HG03571 (cell line): ENCODE data around the gene AOAH.

Source experiments
- ATAC-seq: cut with Tn5 transposase; IDR thresholded peaks from one replicate; pipeline ENCODE4 v1.9.1; 2021; ENCODE audit not compliant: unreplicated experiment

Gene AOAH

DNA sequence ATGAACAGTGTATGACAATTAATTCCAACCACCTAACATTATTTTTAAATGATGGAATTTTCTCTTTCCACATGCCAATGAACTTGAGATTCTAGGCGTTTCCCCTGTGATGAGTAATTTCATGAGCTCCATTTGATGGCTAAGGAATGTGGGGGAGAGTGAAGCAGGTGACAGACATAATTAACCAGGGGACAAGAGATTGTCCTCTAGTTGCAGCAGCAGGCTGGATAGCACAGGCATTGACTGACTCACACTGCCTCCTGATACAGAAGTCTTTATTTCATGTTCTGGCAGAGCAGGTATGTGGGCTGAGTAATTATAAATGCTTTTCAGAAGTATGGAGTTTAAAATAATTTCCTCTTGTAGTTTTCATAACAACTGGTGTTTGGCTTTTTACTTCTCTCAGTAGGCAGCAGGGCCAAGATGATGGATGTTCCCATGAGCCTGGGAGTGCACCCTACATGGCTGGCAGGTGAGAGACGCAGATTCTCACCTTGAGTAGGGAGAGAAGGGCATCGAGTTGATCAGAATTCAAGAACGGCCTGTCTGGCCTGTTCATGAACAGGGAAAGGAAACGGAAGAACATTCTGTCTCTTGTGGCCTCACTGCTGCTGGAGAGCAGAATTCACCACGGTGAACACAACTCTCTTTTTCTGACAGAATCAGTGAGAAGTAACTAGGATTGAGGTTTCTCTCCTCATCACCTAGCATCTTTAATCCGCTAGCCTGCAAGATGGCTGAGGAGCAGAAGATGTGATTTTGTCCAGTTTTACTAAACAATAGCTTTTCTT, 118.8 kb downstream of the AOAH start:
- ATAC-seq: no peak

DNA sequence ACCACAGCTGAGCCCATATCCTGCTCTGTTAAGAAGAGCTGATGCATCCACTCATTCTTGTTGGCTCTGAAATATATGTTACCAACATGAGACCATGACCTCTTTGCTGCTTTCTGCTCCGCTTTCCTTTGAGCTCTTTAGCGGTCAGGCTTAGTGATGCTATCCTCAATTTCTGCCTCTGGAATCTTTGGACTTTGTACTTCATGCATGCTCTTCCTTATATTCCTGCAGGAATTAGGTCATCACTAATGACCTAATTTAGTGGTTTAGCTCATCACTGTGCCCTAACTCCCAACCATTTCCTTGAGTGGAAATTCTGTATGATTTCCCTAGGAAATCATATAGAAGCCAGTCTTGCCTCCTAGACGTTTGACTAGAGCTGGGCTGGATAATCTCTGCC, 119.5 kb downstream of the AOAH start:
- no peak for ATAC-seq

DNA sequence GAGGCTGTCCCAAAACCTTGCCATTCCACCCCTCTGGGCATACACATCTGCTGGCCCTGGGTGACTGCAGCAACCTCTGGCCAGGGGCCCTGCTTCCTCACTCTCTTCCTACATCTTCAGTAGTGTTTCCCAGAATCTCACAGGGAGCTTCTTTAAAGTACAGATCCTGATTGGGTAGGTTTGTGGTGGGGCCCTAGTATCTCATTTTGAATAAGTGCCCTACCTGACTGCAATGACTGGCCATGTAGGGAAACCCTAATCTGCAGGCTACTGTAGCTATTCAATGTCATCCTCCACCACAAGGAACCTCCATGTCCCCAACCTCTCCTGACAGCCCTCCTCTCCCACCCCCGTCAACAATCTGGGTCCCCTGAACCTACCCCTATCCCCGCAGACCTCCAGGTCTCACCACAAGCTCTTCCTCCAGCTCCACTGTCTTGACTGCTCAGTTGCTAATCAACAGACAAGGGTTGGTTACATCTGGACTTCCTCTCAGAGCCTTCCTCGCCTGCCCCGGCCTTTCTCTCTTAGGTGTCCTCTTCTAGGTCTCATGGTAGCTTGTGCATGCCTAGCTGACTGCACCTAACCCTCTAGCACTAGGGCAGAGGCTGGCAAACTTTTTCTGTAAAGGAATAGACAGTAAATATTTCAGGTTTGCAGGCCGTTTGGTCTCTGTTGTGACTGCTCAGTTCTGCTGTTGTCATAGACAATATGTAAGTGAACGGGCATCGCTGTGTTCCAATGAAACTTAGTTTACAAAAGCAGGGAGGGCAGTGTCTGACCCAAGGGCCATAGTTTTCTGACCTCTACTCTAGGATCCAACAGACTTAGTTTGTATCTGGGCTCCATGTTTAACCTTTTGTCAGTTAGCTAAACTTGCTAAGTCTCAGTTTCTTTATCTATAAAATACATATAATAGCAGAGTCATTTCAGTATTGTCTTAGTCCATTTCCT, 121.1 kb downstream of the AOAH start:
- no peak for ATAC-seq

DNA sequence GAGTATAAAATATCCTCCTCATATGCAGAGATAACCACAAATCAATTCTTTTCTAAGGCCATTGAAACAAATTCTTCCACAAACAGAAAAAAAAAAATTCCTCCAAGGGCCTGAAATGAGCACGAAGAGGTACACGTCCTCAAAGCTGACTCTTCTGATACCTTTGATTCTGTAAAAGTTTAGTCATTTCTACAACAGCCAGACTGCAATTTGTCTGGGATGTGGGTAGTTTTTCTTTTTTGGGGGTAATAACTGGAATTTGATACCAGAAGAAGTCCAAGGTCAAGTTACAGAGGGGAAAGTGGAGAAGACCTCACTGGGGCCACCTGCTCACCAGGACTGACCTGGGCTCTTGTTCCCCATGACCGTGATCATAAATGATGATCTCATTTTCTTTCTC, 121.8 kb downstream of the AOAH start:
- no peak for ATAC-seq

DNA sequence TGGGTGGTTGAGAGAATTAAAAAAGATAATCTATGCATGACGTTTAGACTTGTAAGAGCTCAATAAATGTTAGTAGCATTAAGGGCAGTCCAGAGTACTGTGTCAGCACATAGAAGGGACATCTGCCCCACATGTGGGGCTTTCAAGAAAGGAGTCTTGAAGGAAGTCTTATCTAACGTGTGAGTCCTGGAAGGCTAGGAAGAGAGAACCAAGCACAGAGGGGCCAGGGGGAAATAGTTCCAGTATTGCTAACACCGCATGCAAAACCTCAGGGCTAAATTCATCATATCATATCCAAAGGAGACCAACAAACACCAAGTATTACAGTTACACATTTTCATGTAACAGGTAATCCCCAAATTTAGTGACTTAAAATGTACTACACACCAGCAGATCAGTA, 122.7 kb downstream of the AOAH start:
- no peak for ATAC-seq

DNA sequence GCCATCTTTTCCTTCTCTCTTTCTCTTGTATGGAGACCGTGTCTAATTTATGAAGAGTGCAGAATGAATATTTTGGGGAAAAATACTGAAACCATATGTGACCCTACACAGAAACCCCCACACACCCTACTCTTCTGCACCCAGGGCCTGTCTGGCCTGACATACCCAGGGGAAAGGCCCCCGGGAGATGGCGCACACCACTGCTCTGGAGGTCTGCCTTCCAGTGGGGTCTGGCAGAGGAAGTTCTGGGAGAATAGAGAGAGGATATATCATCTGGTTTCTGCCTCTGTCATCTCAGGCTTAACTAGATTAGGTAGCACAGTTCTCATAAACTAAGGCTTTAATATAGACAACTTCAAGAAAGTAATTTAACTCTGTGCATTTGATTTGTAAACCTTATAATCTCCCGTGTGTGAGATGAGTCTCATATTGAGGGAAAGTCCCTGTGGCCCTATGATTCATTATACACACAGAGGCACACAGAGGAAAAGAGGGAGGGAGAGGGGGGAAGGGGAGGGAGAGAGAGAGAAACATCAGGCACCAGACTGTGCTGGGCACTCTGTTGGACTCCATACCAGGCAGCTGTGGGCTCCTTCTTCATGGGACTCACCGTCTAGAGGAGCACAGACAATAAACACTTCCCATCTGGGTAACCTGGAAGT, 123.3 kb downstream of the AOAH start:
- ATAC-seq: no peak

DNA sequence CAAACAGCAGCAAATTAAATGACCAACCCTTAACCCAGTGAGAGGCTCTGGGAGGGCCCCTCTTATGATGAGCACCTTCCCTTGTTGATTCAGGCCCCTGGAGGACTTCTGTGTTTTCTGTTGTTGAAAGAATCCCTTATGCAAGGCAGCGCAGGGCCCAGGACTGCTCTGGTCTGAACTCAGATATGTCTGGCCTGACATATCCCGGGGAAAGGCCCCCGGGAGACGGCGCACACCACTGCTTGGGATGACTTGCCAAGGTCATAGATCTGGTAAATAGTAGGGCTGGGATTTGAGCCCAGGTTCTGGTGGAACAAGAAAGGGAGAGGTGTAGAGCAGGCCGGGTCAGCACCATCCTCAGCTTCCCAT, 124.0 kb downstream of the AOAH start:
- no peak for ATAC-seq

DNA sequence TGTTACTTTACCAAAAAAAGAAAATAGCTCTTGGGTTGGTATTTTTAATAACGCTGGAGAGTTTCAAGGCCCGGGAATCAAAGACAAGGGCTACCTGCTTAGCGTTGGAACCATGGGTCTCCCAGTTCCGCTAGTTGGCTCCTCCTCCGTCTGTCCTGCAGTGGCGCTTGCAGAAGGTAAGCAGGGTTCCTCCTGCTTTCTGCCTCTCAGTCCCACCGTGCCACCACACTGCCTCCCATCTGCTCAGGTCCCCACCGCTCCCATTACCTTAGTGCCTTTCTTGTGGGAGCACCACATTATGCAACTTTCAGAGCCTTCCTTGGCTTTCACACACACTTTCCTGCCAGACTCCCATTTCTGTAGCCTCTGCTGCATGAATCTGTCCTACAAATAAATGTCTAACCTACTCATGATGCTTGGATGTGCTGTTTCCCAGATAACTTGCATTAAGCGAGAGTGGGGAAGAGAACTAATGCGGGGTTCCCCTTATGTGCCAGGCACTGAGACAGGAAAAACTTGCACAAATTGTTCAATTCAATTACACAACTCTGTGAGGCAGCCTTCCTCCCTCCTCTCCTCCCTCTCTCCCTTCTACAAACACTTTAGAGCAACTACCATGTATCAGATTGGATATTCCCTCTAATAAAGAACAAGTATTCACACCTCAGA, 124.5 kb downstream of the AOAH start:
- ATAC-seq: no peak

DNA sequence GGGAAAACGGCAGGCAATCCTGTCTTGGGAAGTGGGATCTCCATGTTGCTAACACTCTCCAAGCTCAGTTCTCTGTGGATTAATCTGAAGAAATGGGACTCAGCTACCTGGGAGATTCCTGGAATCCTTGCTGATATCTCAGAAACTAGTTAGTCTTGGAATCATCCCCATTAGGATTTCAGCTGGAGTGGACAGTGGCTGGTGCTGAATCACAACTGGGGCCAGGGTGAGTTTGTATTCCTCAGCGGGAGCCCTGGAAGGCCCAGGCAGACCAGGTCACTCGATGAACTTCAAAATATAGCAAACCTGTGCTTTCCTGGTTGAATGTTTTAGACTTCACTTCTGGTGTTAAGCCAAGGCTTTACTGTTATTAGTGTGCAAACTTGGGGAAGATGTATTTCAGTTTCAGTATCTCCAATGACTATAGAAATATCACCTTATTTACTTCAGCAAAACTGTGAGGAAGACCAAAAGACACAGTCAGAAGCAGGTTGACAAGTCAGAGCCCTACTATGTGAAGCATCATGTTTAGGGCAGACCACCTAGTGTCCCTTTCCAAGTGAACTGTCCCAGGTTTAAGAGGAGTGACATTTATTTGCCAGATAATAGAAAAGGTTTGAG, 126.1 kb downstream of the AOAH start:
- ATAC-seq: no peak

DNA sequence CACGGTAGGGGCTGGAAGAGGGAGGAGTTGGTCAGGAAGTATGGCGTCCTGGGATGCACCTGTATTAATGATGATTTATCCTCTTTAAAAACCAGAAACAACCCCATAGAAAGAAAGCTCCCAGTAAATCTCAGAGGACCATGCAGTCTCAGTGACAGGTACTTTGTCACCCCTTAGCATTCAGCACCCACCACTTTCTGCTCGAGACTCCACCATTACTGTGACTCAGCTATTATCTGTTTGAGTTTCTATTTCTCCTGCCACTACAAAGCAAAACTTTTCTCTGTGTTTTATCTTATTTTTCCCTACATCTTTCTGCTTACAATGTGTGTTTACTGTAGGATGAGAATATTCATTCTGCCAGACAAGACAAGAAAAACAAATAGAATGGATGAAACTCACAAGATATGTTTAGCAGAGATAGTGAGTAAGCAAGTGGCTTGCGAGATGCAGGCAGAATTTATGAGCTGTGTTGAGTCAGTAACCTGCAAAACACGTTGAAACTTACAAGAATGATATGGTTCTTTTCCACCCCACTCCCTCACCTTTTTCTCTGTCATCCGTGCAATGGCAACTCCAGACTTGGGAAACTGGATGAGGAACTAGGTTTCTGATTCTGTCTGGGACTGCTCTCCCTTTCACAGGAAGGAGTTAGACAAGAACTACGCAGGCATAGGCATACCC, 127.1 kb downstream of the AOAH start:
- ATAC-seq: no peak

DNA sequence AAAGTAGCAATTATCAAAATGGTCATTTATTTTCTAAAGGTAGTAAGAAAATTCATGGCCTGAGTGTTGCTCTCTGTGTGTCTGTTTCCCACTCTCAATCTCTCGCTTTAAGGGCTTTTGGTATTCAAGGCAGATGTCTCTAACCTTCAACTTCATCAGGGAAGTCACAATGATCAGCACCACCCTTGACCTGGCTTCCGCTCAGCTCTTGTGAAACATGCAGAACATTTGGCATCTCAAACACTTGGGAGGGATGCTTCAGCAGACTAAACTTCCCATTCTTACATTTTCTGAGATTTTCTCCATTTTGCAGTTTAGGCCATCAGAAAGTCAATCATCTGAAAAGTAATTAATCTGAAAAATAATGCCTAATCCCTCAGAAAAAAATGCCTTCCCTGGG, 129.8 kb downstream of the AOAH start:
- ATAC-seq: no peak

DNA sequence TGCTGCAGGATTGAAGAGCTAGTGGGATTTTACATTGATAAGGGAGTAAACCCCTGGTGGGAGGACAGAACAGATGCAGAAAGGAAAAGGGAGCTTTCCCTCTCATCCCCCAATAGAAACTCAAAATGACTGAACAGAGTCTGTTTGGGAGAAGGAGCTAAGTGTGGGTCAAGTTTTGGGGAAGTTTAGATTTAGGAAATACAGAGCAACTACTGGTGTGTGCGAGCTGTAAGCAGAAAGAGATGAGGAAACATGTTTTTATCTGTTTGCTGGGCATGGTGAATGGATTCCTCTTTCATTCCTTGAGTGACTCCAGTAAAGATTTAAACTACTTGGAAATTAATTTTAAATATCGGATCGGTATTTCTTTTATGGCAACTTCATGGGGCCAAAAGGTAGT, 132.7 kb downstream of the AOAH start:
- ATAC-seq: no peak

DNA sequence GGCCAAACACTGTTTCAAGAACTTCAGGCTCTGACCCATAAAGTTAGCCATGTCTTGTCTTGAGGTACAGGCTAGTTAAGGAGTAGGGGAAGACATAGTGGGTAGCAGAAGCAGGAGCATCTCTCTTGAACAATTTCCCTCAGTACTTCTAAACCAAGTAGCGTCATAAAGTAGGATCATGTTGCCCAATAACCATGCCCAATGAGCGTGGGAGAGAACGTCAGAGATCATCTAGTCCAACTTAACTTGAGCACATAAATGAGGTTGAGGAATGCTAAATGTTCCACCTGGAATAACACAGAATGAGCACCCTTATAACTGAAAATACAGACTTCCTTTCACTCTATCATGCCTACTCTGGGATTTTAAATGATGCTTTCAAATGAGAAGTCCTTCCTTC, 134.9 kb downstream of the AOAH start:
- ATAC-seq: no peak

DNA sequence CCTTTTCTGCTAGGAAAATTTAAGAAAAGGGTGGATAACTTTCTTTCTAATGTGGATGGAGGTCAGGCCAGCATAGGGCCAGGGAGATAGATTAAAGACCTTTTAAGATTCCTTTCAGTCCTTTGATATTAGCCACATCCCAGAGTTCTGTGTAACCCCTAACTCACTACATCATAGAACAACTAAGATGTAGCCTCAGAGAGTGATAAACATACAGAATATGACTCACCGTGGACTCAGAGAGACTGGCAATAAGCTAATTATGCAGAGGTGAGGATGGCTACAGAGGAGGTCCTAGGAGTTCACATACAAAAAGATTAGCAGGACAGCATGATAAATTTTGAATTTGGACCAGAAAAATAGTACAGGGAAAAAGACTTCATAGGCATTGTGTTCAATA, 141.0 kb downstream of the AOAH start:
- no peak for ATAC-seq

DNA sequence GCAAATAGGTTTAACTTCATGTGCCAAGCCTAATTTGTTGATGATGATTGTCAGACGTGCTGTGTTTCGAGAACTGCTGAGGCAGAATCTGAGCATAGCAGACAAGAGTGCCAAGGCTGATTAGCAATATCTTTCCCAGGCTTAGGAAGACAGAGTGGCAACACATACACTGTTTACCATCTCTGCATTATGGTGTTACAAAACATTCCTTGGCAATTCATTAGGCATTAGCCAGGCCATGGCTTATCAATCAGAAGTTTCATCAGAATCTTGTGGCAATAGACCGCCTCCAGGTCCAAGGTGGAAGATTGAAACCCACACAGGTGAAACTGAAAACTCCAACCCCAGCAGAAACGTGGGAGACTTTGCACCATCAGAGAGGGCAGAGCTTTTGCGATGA, 148.5 kb downstream of the AOAH start:
- no peak for ATAC-seq

DNA sequence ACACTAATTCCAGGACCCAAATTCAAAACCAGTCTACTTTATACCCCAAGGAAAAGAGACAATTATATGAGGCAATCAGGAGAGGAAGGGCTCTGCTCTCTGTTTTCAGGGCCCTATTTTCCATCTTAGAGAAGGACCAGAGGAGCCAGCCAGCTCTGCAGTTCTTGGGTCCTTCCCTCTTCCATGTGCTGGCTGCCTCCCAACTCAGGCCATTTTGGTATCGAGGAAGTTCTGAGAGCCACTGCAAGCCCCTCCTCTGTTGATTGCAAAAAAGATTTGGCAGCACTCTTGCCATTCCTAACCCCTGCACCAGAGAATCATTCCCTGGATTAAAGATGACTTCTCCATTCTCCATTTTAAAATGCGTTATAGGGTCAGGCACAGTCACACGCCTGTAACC, 151.2 kb downstream of the AOAH start:
- no peak for ATAC-seq

DNA sequence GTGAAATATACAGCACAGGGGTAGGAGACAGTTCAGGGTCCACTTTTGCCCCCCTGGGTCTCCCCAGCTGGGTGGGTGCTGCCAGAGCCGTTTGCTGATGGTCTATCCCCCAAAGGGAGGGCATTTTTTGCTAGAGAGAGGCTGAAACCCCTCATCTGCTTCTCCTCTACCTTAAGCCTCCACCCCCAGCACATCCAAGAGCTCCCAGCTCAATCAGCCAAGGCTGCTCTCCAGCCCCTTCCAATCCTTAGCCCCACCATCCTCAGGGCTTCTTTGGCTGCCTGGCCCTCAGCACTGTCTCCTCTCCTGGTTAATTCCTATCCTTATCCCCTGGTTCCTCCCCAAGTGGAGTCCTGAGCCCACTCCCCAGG, 153.1 kb downstream of the AOAH start:
- ATAC-seq: no peak

DNA sequence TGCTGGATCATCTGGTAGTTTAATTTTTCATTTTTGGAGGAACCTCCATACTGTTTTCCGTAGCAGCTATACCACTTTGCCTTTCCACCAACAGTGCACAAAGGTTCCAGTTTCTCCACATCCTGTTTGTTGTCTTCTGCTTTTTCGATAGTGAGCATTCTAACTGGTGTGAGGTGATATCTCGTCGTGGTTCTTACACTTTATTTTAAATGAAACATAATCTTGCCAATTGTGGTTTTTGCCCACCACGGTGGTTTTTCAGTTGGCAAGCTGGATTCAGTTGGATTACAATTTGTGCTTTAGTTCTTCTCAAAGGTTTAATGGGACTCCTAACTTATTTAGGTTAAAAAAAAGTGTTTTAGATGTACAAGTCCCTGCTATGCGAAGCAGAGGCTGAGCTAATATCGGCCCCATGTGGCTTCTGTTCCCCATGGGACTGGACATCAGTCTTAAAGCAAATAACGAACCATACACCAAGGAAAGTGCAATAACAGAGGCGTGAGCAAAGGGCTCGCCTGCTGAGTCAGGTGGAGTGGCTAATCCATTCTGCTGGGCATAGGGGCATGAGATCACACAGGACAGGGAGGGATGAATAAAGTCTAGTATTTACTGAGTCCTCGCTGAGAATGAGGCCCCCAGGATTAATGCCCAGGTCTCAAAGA, 153.6 kb downstream of the AOAH start:
- no peak for ATAC-seq

DNA sequence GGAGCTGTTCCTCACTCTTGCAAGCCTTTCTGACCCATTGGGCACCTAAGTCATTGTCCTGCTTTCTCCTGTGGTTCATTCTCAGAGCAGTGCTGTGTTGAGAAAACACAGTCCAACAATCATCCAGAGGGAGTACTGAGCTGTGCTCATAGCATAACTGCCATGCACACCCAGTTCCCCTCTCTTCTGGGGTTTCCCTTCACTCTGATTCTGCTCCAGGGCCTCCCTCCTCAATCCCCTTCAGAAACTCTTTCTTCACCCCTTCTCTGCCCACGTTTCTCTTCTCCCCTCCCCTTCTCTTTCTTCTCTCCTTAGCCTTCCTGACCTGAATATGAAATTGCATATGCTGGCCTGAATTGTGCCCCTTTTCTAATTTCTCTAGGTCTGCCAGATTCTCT, 155.8 kb downstream of the AOAH start:
- ATAC-seq: no peak
